H9 (cell line): ENCODE data around the gene EIF4E3. TPM values are rescaled to one million over a fixed set of nuclear protein-coding genes. Genes with fewer than 3 reads are reported as not detected.

Experiments
- DNase-seq: peaks from one replicate; pipeline ENCODE4 v3.0.0-alpha.2; 2017
- H2AFZ ChIP-seq: one replicate; pipeline ENCODE4 v1.6.1; 2013; ENCODE audit warnings: mild to moderate bottlenecking, low read length, control low read depth, moderate library complexity
- H2AK5ac ChIP-seq: 2 replicates; pipeline ENCODE4 v1.6.1; 2013; ENCODE audit warnings: low read length, control low read depth, mixed read lengths; ENCODE audit not compliant: insufficient read length
- H2BK120ac ChIP-seq: one replicate; pipeline ENCODE4 v1.6.1; 2013; ENCODE audit warnings: low read depth, mild to moderate bottlenecking, low read length, control low read depth, inconsistent platforms; ENCODE audit not compliant: poor library complexity, severe bottlenecking
- H2BK12ac ChIP-seq: 2 replicates; pipeline ENCODE4 v1.6.1; 2013; ENCODE audit warnings: low read length, control low read depth, mixed read lengths, low read depth; ENCODE audit not compliant: insufficient read length
- H2BK15ac ChIP-seq: 2 replicates; pipeline ENCODE4 v1.6.1; 2013; ENCODE audit warnings: low read depth, low read length, control low read depth
- H2BK20ac ChIP-seq: one replicate; pipeline ENCODE4 v1.6.1; 2013; ENCODE audit warnings: low read depth, mild to moderate bottlenecking, low read length, control low read depth, inconsistent platforms; ENCODE audit not compliant: poor library complexity, severe bottlenecking
- H2BK5ac ChIP-seq: 2 replicates; pipeline ENCODE4 v1.6.1; 2013; ENCODE audit warnings: low read length, control low read depth, mixed read lengths; ENCODE audit not compliant: insufficient read length
- H3K14ac ChIP-seq: 2 replicates; pipeline ENCODE4 v1.6.1; 2013; ENCODE audit warnings: low read length, control low read depth; ENCODE audit not compliant: insufficient read depth
- H3K18ac ChIP-seq: 2 replicates; pipeline ENCODE4 v1.6.1; 2013; ENCODE audit warnings: low read depth, mild to moderate bottlenecking, mixed read lengths, low read length, control low read depth; ENCODE audit not compliant: insufficient read length
- H3K23ac ChIP-seq: 2 replicates; pipeline ENCODE4 v1.6.1; 2013; ENCODE audit warnings: low read length, control low read depth, mixed read lengths, low read depth; ENCODE audit not compliant: insufficient read length
- H3K23me2 ChIP-seq: 2 replicates; pipeline ENCODE4 v1.6.1; 2013; ENCODE audit warnings: low read depth, mild to moderate bottlenecking, mixed read lengths, low read length, control low read depth; ENCODE audit not compliant: insufficient read length, poor library complexity, severe bottlenecking
- H3K27ac ChIP-seq: 2 replicates; pipeline ENCODE4 v1.5.1; 2013; ENCODE audit warnings: low read length, control low read depth, mixed read lengths, low read depth; ENCODE audit not compliant: insufficient read length
- H3K27me3 ChIP-seq: 2 replicates; pipeline ENCODE4 v1.6.1; 2013; ENCODE audit warnings: low read length, control low read depth, inconsistent platforms; ENCODE audit not compliant: insufficient read depth
- H3K4ac ChIP-seq: 2 replicates; pipeline ENCODE4 v1.6.1; 2013; ENCODE audit warnings: low read depth, mild to moderate bottlenecking, control low read depth, inconsistent platforms, low read length, moderate library complexity
- H3K4me1 ChIP-seq: 2 replicates; pipeline ENCODE4 v1.6.1; 2013; ENCODE audit warnings: low read length, control low read depth, inconsistent platforms; ENCODE audit not compliant: insufficient read depth
- H3K4me2 ChIP-seq: 2 replicates; pipeline ENCODE4 v1.6.1; 2013; ENCODE audit warnings: low read length, control low read depth, mixed read lengths; ENCODE audit not compliant: insufficient read length, insufficient read depth
- H3K56ac ChIP-seq: 2 replicates; pipeline ENCODE4 v1.6.1; 2013; ENCODE audit warnings: low read depth, mild to moderate bottlenecking, mixed read lengths, low read length, control low read depth; ENCODE audit not compliant: insufficient read length
- H3K79me1 ChIP-seq: 2 replicates; pipeline ENCODE4 v1.6.1; 2013; ENCODE audit warnings: low read depth, mild to moderate bottlenecking, moderate library complexity, low read length, control low read depth, inconsistent platforms; ENCODE audit not compliant: insufficient read depth, poor library complexity, severe bottlenecking
- H3K79me2 ChIP-seq: 2 replicates; pipeline ENCODE4 v1.6.1; 2013; ENCODE audit warnings: low read length, control low read depth, inconsistent platforms; ENCODE audit not compliant: insufficient read depth
- H3K9ac ChIP-seq: 2 replicates; pipeline ENCODE4 v1.6.1; 2013; ENCODE audit warnings: low read length, control low read depth, mixed read lengths; ENCODE audit not compliant: insufficient read length; ENCODE audit errors: extremely low read depth
- H3K9me3 ChIP-seq: one replicate; pipeline ENCODE4 v1.6.1; 2013; ENCODE audit warnings: low read depth, low read length, inconsistent platforms; ENCODE audit not compliant: control insufficient read depth
- H3T11ph ChIP-seq: one replicate; pipeline ENCODE4 v1.6.1; 2013; ENCODE audit warnings: mild to moderate bottlenecking, low read length, control low read depth, inconsistent platforms
- H4K20me1 ChIP-seq: one replicate; pipeline ENCODE4 v1.6.1; 2013; ENCODE audit not compliant: control insufficient read depth, insufficient read length, insufficient read depth
- H4K5ac ChIP-seq: 2 replicates; pipeline ENCODE4 v1.6.1; 2013; ENCODE audit warnings: low read depth, mild to moderate bottlenecking, mixed read lengths, low read length, control low read depth; ENCODE audit not compliant: insufficient read length
- H4K8ac ChIP-seq: replicated peaks from 2 replicates; pipeline ENCODE4 v1.6.1; 2013; ENCODE audit warnings: low read length, control low read depth, mixed read lengths, low read depth; ENCODE audit not compliant: insufficient read length
- H4K91ac ChIP-seq: 2 replicates; pipeline ENCODE4 v1.6.1; 2013; ENCODE audit warnings: low read depth, mild to moderate bottlenecking, moderate library complexity, mixed read lengths, low read length, control low read depth; ENCODE audit not compliant: insufficient read length
- H3K27ac Mint-ChIP-seq, 3 experiments: 2 replicates in 2 of 3; 3 replicates in 1 of 3; pipeline ENCODE4 v1.8.0; 2020 to 2021; ENCODE audit warnings: mixed read lengths in 3 of 3, mild to moderate bottlenecking in 1 of 3, moderate library complexity in 1 of 3
- H3K27me3 Mint-ChIP-seq: 2 replicates; pipeline ENCODE4 v1.8.0; 2021; ENCODE audit warnings: low read depth, mild to moderate bottlenecking, moderate library complexity, mixed read lengths
- H3K36me3 Mint-ChIP-seq, 3 experiments: 2 replicates in 2 of 3; 3 replicates in 1 of 3; pipeline ENCODE4 v1.8.0; 2020 to 2021; ENCODE audit warnings: low read depth in 3 of 3, mixed read lengths in 3 of 3; ENCODE audit not compliant: insufficient read depth in 1 of 3
- H3K4me1 Mint-ChIP-seq, 2 experiments: 2 replicates each; pipeline ENCODE4 v1.8.0; 2020; ENCODE audit warnings: mixed read lengths in 2 of 2
- H3K4me3 Mint-ChIP-seq, 2 experiments: 2 replicates in 1 of 2; 3 replicates in 1 of 2; pipeline ENCODE4 v1.8.0; 2020 to 2021; ENCODE audit warnings: mild to moderate bottlenecking in 2 of 2, mixed read lengths in 2 of 2, moderate library complexity in 1 of 2
- H3K9me3 Mint-ChIP-seq, 2 experiments: 2 replicates in 1 of 2; 3 replicates in 1 of 2; pipeline ENCODE4 v1.8.0; 2020; ENCODE audit warnings: mild to moderate bottlenecking in 2 of 2, mixed read lengths in 2 of 2, moderate library complexity in 1 of 2
- WGBS: extraction: QIAGEN DNeasy Blood & Tissue Kit; methylation state at CpG from one replicate; pipeline ENCODE4 v1.1.7; 2013; ENCODE audit warnings: missing lambda C conversion rate, low lambda C conversion rate, mixed read lengths; ENCODE audit not compliant: insufficient read length; ENCODE audit errors: extremely low coverage; 5-methylcytosine and 5-hydroxymethylcytosine counted together
- total RNA-seq: library from RNA; stranded (reverse); gene quantifications from 2 replicates; pipeline ENCODE4 v1.2.1, GENCODE V29; 2021
- TF ChIP-seq, protein P1 (sequence below): fragments of 200-600 bp; sonication (generic); conservative IDR thresholded peaks from 3 replicates; pipeline ENCODE4 v1.8.0; 2021; ENCODE audit warnings: antibody characterized with exemption, mild to moderate bottlenecking

Gene EIF4E3
- total RNA-seq, 1 experiment from 2014 or later = 12.9 TPM

DNA sequence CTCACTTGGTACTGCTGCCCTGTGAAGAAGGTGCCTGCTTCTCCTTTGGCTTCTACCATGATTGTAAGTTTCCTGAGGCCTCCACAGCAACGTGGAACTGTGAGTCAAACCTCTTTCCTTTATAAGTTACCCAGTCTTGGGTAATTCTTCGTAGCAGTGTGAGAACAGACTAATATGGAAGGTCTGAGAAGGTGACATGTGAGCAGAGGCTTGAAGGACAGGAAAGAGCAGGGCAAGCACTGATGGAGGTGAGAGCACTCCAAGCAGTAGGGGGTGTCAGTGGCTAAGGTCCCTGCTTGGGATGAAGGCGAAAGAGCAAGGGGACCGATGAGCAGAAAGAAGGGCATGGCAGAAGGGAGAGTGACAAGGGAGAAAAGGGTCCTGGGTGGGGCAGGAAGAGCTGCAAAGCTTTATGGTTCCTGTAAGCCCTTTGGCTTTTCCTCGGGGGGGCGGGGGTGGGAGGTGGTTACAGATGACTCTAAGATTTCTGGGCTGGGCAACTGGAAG is 3.5 kb downstream of the EIF4E3 start:
- no peak overlapping the region for H2BK12ac ChIP-seq
- no peak overlapping the region for H2AK5ac ChIP-seq
- no peak overlapping the region for H2AFZ ChIP-seq
- H2BK15ac ChIP-seq = no peak overlapping the region
- H3K9ac ChIP-seq = no peak overlapping the region
- no peak overlapping the region for H3K18ac ChIP-seq
- no peaks in the 10 kb centered on the region for H3K79me2 ChIP-seq
- no peaks in the 10 kb centered on the region for H3K79me1 ChIP-seq
- no peak overlapping the region for H3K14ac ChIP-seq
- Mint-ChIP-seq H3K27ac (no peak overlapping the region), H3K36me3 (0 out of 7 replicates have a peak, but pooled peaks cover 0 to 4% (median 0%) of the 10 kb centered on the region in 3 experiments), H3K9me3 (no peaks in the 10 kb centered on the region), H3K4me1 (peaks cover 12 to 16% of the 10 kb centered on the region in 2 experiments), H3K4me3 (no peak overlapping the region), H3K27me3 (peaks cover 38% of the 10 kb centered on the region)
- WGBS = no CpG with 5 or more reads among the region's 6 CpGs
- no peak overlapping the region for H3T11ph ChIP-seq
- peaks cover 9% of the 10 kb centered on the region for H3K23me2 ChIP-seq
- H4K20me1 ChIP-seq = no peaks in the 10 kb centered on the region
- no peaks in the 10 kb centered on the region for H3K9me3 ChIP-seq
- no peaks in the 10 kb centered on the region for H3K4me1 ChIP-seq
- TF ChIP-seq, protein P1, sequence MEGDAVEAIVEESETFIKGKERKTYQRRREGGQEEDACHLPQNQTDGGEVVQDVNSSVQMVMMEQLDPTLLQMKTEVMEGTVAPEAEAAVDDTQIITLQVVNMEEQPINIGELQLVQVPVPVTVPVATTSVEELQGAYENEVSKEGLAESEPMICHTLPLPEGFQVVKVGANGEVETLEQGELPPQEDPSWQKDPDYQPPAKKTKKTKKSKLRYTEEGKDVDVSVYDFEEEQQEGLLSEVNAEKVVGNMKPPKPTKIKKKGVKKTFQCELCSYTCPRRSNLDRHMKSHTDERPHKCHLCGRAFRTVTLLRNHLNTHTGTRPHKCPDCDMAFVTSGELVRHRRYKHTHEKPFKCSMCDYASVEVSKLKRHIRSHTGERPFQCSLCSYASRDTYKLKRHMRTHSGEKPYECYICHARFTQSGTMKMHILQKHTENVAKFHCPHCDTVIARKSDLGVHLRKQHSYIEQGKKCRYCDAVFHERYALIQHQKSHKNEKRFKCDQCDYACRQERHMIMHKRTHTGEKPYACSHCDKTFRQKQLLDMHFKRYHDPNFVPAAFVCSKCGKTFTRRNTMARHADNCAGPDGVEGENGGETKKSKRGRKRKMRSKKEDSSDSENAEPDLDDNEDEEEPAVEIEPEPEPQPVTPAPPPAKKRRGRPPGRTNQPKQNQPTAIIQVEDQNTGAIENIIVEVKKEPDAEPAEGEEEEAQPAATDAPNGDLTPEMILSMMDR = no peak
- H3K56ac ChIP-seq = no peak overlapping the region
- H3K23ac ChIP-seq = no peak overlapping the region
- DNase-seq = no peak
- no peak overlapping the region for H2BK20ac ChIP-seq
- no peak overlapping the region for H4K91ac ChIP-seq
- no peak overlapping the region for H3K27ac ChIP-seq
- H2BK120ac ChIP-seq = no peak overlapping the region
- no peak overlapping the region for H3K4ac ChIP-seq
- H3K4me2 ChIP-seq = no peak overlapping the region
- H2BK5ac ChIP-seq = no peak overlapping the region
- H4K8ac ChIP-seq = no peak overlapping the region
- peaks cover 6% of the 10 kb centered on the region; the same call in 1 of the 2 replicates for H3K27me3 ChIP-seq
- H4K5ac ChIP-seq = no peak overlapping the region
